HG02798 (cell line): ENCODE results near the gene OPN4.

Source experiments
- ATAC-seq: cut with Tn5 transposase; IDR thresholded peaks from one replicate; pipeline ENCODE4 v1.9.1; 2021; ENCODE audit warnings: mild to moderate bottlenecking; ENCODE audit not compliant: unreplicated experiment, poor library complexity

OPN4 gene

DNA sequence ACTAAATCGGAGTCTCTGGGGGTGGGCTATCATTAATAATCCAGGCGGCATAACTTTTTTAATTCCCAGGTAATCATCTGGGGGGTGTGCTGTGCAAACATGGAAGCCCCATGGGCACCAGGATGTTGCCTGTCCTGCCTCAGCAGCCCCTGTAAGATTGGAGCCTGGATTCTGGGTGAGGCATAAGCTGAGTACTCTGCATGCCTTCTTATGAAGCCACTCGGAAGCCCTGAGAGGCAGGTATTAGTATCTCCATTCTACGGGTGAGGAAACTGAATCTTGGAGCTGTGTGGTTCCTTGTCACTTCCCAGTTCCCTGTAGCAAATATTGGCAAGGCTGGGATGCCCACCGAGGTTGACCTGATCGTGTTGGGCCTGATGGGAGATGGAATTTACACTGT lies 7.4 kb upstream of the OPN4 start:
- no peak for ATAC-seq

DNA sequence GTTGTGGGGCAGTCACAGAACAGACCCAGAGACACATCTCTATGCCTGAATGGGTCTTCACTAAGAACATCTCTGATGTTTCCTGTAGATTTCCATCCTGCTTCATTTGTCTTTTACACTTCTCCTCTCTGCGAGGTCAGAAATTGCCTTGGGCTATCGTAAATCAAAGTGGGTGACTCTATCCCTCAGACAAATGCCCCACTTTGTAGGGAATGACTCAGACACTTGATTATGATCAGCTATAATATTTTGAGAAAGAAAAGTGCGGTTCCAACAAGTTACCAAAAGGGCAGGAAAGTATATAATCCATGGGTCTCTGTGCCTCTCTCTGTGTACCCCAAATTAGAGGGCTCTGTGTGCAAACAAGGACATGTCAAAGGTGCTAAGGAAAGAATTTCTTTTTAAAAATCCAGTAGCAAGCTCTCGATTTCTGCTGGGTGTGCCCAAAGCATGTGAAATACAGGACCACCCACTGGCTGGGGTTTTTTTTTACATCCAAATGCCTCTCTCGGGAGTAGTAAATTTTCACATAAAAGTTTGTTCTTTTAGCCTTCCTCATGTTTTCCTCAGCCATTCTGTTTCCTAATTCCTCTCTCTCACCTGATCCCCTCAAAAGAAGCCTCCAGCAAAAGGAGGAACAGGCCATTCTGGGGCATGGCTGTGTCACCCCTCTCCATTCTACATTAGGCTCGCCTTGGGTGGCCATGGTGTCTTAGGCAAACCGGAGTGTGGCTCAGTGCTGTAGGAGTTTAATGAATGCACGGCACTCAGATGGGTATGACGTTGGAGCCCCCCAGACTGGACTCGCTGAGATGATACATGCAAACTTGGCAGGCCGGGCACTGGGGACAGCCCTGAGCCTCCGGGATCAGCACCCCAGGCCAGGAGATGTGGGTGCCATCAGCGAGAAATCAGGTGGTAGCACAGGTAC lies 6.3 kb upstream of the OPN4 start:
- no peak for ATAC-seq

DNA sequence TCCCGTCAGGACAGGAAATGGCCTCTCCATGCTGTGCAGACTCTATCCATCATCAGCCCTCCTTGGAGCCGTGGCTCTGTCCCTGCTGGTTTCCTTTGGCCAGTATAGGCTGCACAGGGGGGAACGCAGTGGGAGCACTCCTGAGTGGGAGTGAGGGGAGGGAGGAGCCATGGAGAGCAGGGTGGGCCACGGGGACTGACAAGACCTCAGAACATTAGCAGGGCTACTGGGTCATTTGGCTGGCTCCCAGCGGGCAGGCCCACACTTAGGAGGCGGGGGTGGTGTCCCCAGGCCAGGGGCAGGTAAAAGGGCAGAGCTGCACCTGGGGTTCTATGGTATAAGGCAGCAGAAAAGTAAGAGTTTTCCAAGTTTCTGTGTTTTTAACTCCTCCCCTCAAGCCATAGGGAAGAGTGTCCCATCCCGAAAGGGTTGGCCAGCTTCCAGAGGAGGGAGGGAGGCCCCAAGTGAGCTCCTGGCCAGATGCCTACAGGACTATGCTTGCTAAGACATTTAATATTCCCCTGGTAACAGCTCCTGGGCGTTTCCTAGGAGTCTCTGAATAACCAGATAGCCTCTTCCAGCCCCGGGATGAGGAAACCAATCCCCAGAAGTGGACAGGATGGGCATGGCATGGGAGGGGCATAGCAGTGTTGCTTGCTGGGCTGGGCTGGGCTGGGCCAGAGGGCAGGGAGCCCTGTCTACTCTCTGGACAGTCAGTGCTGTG lies 5.5 kb upstream of the OPN4 start:
- ATAC-seq = no peak

DNA sequence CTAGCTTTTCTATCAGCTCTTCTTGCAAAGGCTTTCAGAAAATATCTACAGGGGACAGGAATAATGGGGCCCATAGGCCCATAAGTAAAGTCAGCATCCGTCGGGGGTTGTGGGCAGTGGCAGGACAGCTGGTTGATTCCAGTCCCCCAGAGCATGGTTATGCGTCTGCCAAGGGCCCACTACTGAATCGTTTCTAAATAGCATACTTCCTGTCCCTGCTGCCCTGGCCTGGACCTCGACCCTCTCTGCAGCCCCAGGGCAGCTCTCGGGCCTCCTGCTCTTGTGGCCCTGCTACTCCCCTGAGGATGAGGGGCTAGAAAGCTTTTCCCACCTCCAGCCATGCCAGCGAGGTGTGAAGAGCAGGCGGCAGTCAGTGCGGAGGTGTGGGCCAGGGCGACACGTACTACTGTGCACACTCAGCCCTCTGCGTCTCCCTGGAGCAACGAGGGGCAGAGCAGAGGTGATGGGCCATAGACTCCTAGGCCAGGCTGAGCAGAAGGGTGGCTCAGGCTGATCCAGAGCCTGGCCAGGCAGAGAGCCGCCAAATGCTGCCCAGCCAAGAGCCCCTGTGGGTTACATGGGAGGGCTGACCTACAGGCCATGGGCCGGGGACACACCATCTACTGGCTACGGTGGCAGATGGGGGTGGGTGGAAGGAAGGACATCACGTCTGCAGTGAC lies 4.7 kb upstream of the OPN4 start:
- ATAC-seq = no peak

DNA sequence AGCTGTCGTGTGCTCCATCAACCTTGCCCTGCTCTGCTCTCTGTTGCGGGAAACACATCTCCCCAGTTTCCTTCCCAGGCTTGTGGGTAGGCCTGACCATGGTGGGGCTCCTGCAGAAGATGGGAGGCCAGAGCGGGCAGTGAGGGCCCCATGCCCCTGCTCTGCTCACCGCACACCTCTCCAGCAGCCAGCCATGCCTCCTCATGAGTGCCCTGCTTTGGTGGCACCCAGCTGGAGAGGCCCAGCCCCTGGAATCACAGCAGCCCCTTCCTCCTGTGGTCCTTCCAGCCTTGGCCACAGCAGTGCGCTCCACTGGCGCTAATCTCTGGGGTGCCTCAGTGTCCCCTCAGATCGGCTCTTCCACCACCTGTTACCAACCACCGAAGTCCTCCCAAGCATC lies 4.2 kb upstream of the OPN4 start:
- no peak for ATAC-seq

DNA sequence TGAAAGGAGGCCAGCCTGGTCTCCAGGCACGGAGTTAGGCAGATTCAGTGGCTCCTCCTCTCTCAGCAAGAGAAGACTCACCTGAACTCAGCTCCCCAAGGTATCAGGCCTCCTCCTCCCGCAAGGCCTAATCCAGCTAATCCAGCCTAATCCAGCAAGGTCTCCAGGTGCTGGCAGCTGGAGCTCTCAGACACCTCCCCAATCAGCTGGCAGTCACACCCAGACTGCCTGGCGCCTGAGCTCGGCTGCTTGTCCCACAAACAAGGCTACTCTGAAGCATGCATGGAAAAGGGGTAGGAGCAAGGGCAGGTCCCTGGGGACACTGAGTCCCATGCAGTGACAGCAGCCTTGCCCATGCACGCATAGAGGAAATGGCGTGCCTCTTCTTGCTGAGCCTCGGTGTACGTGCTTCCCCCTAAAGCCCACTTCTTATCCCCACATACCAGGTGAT lies 3.3 kb upstream of the OPN4 start:
- ATAC-seq = no peak

DNA sequence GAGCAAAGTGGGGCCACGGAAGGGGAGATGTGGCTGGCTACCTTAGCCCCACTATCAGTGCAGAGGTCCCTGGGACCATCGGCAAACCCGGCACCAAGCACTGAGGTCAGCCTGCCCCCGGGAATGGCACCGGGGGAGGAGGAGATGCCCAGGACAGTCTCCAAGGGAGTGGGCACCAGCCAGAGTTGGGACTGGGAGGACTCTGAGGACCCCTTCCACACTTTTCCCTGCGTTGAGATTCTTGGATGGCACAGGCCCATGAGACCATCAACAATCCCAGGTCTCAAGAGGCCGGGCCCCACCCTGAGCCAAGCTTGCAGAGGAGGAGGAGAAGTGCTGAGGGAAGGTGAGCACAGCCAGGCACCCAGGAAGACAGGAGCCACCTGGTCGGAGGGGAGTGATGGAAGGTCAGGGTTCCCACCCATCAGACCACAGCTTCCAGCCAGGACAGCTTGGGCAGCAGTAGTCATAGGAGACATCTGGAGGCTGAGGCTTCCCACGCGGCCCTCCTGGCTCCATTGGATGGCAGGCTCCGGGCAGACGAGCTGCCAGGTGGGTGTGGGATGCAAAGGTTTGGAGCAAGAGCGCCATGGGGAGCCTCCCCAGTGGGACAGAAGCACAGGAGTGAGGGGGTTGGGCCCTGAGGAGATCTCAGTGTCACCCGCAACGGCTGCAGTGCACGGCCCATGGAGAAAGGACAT lies 2.6 kb upstream of the OPN4 start:
- no peak for ATAC-seq

DNA sequence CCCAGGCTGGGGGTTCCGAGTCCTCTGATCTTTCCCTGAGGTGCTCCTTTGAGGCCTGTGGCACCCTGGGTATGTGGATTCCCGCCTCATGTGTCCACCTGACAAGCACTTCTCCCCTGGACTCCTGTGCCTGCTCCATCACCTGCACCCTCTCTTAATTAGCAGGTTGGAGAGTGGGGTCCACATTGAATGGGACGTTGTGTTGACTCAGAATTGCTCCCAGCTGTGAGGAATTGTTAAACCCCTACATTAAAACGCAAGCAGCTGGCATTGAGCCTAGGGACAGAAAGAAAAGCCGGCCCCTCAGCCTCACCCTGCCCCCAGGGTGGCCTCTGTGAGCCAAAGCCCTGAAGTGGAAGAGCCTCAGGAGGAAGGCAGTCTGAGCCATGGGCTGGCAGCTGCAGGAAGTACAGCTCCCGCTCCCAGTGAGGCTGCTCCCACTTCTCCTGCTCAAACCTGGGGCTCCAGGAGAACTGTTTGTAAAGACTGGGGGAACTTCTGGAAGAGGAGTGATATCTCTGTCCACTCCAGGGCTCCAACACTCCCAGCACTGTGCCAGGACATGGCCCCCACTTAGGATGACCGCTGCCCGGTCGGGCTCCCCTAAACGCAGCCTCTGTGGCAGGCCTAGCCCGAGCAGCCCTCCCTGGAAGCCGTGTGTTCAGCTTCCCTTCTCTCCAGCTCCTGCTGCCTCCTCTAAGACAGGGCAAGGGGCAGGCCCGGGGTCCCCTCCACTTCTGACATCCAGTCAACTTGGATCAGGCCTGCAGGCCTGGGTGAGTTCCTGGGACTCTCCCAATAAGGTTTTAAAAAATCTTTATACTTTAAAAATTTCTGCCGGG lies 1.8 kb upstream of the OPN4 start:
- ATAC-seq = no peak

DNA sequence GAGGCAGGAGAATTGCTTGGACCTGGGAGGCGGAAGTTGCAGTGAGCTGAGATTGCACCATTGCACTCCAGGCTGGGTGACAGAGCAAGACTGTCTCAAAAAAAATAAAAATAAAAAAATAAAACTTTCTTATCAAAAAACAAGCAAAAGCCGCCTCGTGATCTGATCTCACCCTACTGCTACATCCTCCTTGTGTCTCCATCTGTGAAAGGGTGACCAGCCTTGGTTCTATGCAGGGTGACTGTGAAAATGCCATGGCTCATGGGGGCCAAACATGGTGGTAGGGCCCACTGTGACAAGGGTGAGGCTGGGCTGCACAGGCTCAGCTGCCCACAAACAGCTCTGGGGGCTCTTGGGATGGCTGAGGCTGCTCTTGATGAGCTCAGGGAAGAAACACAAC lies 968 bp upstream of the OPN4 start:
- no peak for ATAC-seq

DNA sequence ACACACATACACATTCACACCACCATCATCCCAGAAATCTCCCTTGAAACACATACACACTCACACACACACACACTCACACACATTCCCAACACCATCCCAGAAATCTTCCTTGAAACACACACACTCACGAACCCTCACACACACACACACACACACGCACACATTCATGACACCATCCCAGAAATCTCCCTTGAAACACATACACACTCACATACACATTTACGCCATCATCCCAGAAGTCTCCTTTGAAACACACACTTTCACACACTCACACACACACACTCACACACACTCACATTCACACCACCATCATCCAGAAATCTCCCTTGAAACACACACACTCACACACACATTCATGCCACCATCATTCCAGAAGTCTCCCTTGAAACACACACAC lies 360 bp upstream of the OPN4 start:
- ATAC-seq = no peak

DNA sequence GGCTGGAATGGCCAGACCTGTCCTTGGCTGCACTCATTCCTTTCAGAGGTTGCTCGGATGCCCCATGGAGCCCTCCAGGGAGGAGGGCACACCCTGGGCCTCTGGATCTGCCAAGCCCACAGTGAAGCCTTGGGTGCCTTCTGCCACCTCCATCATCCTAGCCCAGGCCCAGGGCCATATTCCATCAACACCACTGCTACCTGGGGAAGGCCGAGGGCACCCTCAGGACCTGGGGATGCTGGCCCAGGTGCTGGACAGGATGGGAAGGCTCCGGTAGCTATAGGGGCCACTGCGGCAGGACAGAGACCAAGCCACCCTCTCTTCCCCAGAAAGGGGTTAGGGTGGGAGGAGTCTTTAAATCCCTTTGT lies 810 bp downstream of the OPN4 start:
- ATAC-seq = no peak

DNA sequence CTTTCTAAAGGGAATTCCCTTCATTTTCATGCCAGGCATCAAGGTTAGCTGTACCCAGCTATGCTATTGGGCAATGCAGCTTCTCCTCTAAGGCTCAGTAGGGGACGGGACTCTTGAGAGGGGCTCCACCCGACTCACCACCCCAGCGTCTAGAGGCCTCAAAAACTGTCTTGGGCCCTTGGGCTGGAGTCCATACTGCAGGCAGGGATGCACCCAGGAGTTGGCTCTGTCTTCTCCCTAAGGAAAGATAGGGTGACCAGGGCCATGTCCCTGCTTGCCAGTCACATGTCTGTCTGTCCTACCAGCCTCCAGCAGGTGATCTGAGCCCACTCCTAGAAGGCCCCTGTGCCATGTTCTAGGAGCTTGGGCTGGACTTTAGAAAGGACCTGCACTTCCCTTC lies 1.2 kb downstream of the OPN4 start:
- no peak for ATAC-seq

DNA sequence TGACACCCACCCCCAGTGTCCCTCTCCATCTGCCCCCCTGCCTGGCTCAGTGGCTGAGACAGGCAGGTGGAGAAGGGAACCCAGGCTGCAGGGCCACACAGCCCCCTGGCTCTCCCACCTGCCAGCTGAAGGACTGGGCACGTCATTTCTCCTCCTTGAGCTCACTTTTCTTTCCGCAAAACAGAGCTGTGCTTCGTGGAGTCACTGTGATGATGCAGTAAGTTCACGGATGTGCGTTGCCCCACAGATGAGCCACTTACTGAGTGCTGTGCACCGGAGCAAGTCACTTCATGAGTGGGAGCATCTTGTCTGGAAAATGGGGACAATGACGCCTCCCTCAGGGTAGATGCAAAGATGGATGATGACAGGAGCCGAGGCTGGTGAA lies 2.7 kb downstream of the OPN4 start:
- ATAC-seq = no peak

DNA sequence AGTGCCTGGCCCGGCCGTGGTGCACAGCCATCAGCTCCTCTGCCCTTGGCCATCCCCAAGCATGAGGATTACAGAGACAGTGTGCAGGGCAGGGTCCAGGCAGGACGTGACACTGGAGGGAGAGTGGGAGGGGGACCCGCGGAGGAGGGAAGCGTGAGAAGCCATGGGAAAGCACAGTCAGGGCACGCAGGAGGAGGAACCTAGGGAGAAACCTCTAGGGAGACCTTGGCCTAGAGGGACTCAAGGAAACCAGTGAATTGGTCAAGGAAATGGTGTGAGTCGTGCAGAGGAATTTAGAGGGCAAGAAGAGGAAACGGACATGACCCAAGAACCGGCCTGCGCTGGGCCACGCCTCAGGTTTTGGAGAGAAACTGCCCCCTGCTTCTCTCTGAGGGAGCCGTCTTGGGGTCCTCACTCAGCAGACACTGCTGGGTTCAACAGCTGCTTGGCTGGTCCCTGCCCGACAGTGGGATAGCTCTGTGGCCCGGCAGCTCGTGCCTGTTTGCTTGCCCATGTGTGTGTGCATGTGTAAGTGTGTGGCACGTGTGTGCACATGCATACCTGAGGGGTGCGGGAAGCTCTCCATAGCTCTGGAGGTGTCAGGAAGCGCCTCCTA lies 3.2 kb downstream of the OPN4 start:
- ATAC-seq = no peak

DNA sequence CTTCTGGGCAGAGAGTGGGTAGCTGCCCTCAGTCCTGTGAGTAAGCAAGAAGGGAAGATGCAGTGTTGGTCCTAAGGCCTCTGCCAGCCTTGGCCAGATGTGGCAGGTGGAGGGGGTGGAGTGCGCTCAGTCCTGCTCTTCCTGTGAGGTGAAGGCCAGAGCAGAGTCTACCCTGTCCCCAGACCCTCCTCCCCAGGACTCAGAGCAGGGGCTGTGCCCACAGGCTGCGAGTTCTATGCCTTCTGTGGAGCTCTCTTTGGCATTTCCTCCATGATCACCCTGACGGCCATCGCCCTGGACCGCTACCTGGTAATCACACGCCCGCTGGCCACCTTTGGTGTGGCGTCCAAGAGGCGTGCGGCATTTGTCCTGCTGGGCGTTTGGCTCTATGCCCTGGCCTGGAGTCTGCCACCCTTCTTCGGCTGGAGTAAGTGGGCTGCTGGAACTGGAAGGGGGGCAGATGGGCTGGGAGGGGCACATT lies 4.0 kb downstream of the OPN4 start:
- no peak for ATAC-seq

DNA sequence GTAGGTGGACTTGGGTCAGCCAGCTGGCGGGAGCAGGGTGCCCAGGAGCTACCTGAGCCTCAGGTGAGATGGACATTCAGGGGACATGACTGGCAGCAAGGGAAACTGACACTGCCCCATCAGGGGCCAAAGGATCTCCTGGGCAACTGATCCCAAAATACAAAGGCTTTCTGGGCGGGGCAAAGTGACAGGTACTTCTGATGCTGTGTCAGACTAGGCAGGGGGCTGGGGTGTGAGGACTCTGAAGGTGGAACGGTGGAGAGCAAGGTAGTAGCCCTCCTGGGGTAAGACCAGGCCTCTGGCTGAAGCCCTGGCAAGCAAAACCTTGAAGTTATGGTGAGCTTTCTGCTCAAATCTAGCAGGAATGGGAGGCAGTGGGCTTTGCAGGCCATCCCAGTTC lies 4.4 kb downstream of the OPN4 start:
- no peak for ATAC-seq

DNA sequence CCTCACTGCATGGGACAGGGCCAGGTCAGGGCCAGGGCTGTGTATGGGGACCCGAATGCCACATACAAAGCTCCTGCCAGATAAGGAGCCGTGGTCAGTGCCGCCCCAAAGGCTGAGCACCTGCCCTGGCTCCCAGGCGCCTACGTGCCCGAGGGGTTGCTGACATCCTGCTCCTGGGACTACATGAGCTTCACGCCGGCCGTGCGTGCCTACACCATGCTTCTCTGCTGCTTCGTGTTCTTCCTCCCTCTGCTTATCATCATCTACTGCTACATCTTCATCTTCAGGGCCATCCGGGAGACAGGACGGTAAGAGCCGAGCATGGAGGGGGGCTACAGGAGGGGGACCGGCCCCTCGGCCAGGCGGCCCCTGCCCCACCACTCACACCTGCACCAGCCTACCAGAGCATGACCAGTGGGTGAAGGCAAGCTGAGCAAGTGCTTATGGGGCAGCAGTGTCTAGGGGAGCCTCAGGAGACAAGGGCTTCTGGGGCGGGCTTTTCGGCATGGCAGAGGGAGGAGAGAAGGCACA lies 4.9 kb downstream of the OPN4 start:
- no peak for ATAC-seq

DNA sequence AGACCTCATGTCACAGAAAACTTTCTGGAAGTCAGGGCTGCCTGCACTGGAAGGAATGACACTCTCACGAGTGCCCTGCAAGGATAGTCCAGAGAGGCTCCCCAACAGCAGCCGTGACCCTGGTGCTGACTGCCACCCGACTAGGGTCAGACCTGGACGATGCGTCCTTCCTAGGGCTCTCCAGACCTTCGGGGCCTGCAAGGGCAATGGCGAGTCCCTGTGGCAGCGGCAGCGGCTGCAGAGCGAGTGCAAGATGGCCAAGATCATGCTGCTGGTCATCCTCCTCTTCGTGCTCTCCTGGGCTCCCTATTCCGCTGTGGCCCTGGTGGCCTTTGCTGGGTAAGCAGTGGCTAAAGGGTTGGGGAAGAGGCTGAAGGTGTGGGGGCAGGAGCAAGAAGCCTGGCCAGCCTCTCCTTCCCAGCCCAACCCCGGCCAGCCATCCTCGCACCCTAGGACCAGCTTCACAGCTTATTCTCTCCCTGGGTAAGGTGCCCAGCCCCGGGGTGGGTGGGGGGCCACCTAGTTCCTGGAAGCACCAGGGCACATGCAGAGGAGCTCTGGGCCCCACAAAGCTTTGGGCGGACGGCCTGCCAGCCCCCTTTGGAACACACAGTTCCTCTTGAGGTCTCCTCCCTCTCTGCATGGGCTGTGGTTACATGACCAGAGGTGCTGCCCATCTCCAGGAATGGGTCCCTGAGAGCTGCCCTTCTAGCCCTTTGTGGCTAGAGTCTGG lies 5.5 kb downstream of the OPN4 start:
- no peak for ATAC-seq
